SU-DHL-6 (cell line): ENCODE data around the gene FFAR3.

Experiments
- H2AFZ ChIP-seq: fragments of 200-600 bp; sonication (generic); 2 replicates; pipeline ENCODE4 v1.6.1; 2014; ENCODE audit warnings: low read depth, mild to moderate bottlenecking, moderate library complexity, mixed read lengths, antibody characterized with exemption, low read length; ENCODE audit not compliant: severe bottlenecking
- H3F3A ChIP-seq: fragments of 200-600 bp; shearing (Covaris generic); 2 replicates; pipeline ENCODE4 v1.6.0; 2016; ENCODE audit warnings: antibody characterized with exemption, mild to moderate bottlenecking; ENCODE audit not compliant: insufficient read depth
- H3K27ac ChIP-seq: fragments of 200-600 bp; sonication (generic); 2 replicates; pipeline ENCODE4 v1.5.1; 2016; ENCODE audit warnings: low read depth, mild to moderate bottlenecking, low read length, moderate library complexity, mixed read lengths
- H3K27me3 ChIP-seq: fragments of 200-600 bp; sonication (generic), shearing (Covaris generic); 2 replicates; pipeline ENCODE4 v1.6.0; 2014; ENCODE audit warnings: mild to moderate bottlenecking, low read length
- H3K36me3 ChIP-seq: fragments of 200-600 bp; sonication (generic); 2 replicates; pipeline ENCODE4 v1.6.1; 2014; ENCODE audit warnings: mild to moderate bottlenecking, low read length, mixed read lengths
- H3K4me2 ChIP-seq: fragments of 300-600, 200-600 bp; shearing (Covaris generic), sonication (generic); 2 replicates; pipeline ENCODE4 v1.6.0; 2014; ENCODE audit warnings: low read length, low read depth, mild to moderate bottlenecking; ENCODE audit not compliant: poor library complexity, severe bottlenecking
- H3K4me3 ChIP-seq: fragments of 200-600 bp; sonication (generic); 2 replicates; pipeline ENCODE4 v1.5.1; 2014; ENCODE audit warnings: antibody characterized with exemption, low read length, mild to moderate bottlenecking, mixed read lengths; ENCODE audit not compliant: insufficient read depth, poor library complexity, severe bottlenecking
- H3K79me2 ChIP-seq: fragments of 200-600 bp; sonication (generic); 2 replicates; pipeline ENCODE4 v1.6.1; 2014; ENCODE audit warnings: mild to moderate bottlenecking, low read length, moderate library complexity; ENCODE audit not compliant: insufficient read depth
- H3K9ac ChIP-seq: fragments of 200-600 bp; sonication (generic); 2 replicates; pipeline ENCODE4 v1.7.0; 2014; ENCODE audit warnings: mild to moderate bottlenecking, low read length
- H3K9me2 ChIP-seq: fragments of 200-600 bp; sonication (generic); replicated peaks from 2 replicates; pipeline ENCODE4 v1.6.1; 2014; ENCODE audit warnings: low read length; ENCODE audit not compliant: insufficient read depth
- H3K9me3 ChIP-seq: fragments of 200-600 bp; sonication (generic); 2 replicates; pipeline ENCODE4 v1.6.1; 2014; ENCODE audit warnings: low read length, mixed read lengths; ENCODE audit not compliant: insufficient read depth
- H4K20me1 ChIP-seq: fragments of 200-600 bp; sonication (generic); 2 replicates; pipeline ENCODE4 v1.6.1; 2014; ENCODE audit warnings: low read depth, mild to moderate bottlenecking, antibody characterized with exemption, low read length, moderate library complexity, mixed read lengths
- EZH2phosphoT487 ChIP-seq: fragments of 200-600 bp; sonication (generic), shearing (Covaris generic); conservative IDR thresholded peaks from 2 replicates; pipeline ENCODE4 v1.6.1; 2018; ENCODE audit warnings: mild to moderate bottlenecking, antibody characterized with exemption, low read length, moderate library complexity, mixed read lengths
- TF ChIP-seq, protein P1 (sequence below): fragments of 200-600 bp; sonication (generic); IDR thresholded peaks from one replicate; pipeline ENCODE4 v1.5.1; 2017; ENCODE audit warnings: antibody characterized with exemption, mild to moderate bottlenecking, low read length, moderate library complexity; ENCODE audit not compliant: insufficient read depth, poor library complexity, severe bottlenecking

The FFAR3 gene

DNA sequence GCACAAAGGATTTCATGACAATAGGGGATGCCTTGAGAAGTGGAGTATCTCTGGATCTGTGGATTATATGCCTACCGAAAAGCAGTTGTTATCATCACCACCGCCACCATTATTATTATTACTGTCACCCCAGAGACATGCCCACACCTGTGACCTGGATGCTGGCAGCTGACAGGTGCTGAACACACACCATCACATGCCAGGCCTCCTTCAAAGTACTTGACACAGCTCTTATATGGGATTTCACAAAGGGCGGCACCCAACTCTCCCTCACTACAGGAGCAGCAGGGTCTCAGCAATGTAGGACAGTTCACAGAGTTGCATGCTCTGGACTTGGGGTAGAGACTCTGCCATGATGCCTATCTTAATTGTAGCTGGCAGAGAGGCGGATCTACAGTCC, 7.0 kb downstream of the FFAR3 start:
- no peaks in the 10 kb centered on the region for H3K27me3 ChIP-seq
- TF ChIP-seq, protein P1, sequence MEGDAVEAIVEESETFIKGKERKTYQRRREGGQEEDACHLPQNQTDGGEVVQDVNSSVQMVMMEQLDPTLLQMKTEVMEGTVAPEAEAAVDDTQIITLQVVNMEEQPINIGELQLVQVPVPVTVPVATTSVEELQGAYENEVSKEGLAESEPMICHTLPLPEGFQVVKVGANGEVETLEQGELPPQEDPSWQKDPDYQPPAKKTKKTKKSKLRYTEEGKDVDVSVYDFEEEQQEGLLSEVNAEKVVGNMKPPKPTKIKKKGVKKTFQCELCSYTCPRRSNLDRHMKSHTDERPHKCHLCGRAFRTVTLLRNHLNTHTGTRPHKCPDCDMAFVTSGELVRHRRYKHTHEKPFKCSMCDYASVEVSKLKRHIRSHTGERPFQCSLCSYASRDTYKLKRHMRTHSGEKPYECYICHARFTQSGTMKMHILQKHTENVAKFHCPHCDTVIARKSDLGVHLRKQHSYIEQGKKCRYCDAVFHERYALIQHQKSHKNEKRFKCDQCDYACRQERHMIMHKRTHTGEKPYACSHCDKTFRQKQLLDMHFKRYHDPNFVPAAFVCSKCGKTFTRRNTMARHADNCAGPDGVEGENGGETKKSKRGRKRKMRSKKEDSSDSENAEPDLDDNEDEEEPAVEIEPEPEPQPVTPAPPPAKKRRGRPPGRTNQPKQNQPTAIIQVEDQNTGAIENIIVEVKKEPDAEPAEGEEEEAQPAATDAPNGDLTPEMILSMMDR, result no peak
- TF ChIP-seq EZH2phosphoT487, result no peak
- H3K9me3 ChIP-seq, result no peaks in the 10 kb centered on the region

DNA sequence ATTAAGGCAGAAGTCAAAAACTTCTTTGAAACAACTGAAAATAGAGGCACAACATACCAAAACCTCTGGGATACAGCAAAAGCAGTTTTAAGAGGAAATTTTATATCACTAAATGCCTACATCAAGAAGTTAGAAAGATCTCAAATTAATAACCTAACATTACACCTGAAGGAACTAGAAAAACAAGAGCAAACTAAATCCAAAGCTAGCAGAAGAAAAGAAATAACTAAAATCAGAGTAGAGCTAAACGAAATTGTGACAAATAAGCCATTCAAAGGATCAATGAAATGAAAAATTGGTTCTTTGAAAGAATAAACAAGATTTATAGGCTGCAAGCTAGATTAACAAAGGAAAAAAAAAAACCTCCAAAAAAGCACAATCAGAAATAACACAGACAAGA, 10.1 kb downstream of the FFAR3 start:
- no peak overlapping the region for H3K4me2 ChIP-seq
- no peaks in the 10 kb centered on the region for H3K36me3 ChIP-seq
- no peaks in the 10 kb centered on the region for H4K20me1 ChIP-seq
- H3K9ac ChIP-seq, result no peak overlapping the region
- H2AFZ ChIP-seq, result no peak overlapping the region
- no peaks in the 10 kb centered on the region for H3K79me2 ChIP-seq
- TF ChIP-seq, protein P1, result no peak
- no peak for TF ChIP-seq EZH2phosphoT487
- H3K4me3 ChIP-seq, result no peak overlapping the region
- H3K27ac ChIP-seq, result no peak overlapping the region
- H3K9me2 ChIP-seq, result no peaks in the 10 kb centered on the region
- H3F3A ChIP-seq, result no peaks in the 10 kb centered on the region
- H3K9me3 ChIP-seq, result no peaks in the 10 kb centered on the region
- H3K27me3 ChIP-seq, result no peaks in the 10 kb centered on the region

More for the DNA sequence above, 7.0 kb downstream of the FFAR3 start:
- Histone ChIP-seq H3K79me2 (no peaks in the 10 kb centered on the region), H2AFZ (no peak overlapping the region), H3K36me3 (no peaks in the 10 kb centered on the region), H4K20me1 (no peaks in the 10 kb centered on the region), H3K4me3 (no peak overlapping the region), H3K9ac (no peak overlapping the region), H3K4me2 (no peak overlapping the region), H3K27ac (no peak overlapping the region), H3F3A (no peaks in the 10 kb centered on the region), H3K9me2 (no peaks in the 10 kb centered on the region)

DNA sequence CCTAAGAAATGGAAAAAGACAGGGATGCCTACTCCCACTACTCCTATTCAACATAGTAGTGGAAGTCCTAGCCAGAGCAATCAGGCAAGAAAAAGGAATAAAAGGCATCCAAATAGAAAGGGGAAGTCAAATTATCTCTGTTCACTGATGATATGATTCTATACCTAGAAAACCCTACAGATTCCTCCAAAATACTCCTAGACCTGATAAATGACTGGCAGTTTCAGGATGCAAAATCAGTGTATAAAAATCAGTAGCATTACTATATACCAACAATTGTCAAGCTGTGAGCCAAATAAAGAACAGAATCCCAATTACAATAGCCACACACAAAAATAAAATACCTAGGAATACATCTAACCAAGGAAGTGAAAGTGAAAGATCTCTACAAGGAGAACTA, 11.3 kb downstream of the FFAR3 start:
- Histone ChIP-seq H2AFZ (no peak overlapping the region), H3K36me3 (no peaks in the 10 kb centered on the region), H3K9me2 (no peaks in the 10 kb centered on the region), H3K27ac (no peak overlapping the region), H3F3A (no peaks in the 10 kb centered on the region), H4K20me1 (no peaks in the 10 kb centered on the region), H3K9me3 (no peaks in the 10 kb centered on the region), H3K27me3 (no peaks in the 10 kb centered on the region), H3K4me3 (no peak overlapping the region), H3K4me2 (no peak overlapping the region), H3K79me2 (no peaks in the 10 kb centered on the region), H3K9ac (no peak overlapping the region)
- TF ChIP-seq, protein P1, result no peak
- no peak for TF ChIP-seq EZH2phosphoT487
